MM.1S (cell line): ENCODE measurements around the gene FCER1A.
"Not testable (repeated sequence)": the region's sequence is repeated elsewhere in the genome, so short reads cannot be mapped to it uniquely, and the experiment has no call there.

ENCODE experiments used
- DNase-seq: peaks from one replicate; pipeline ENCODE4 v3.0.0-alpha.2; 2015
- H2AFZ ChIP-seq: fragments of 300-600 bp; sonication (generic); 2 replicates; pipeline ENCODE4 v1.6.0; 2016; ENCODE audit warnings: antibody characterized with exemption, low read length
- H3F3A ChIP-seq: fragments of 300-600 bp; sonication (generic); 2 replicates; pipeline ENCODE4 v1.6.1; 2016; ENCODE audit warnings: mild to moderate bottlenecking, antibody characterized with exemption, low read length, moderate library complexity, mixed read lengths; ENCODE audit not compliant: insufficient read depth
- H3K27ac ChIP-seq: fragments of 300-600 bp; sonication (generic); 2 replicates; pipeline ENCODE4 v1.5.1; 2016; ENCODE audit warnings: mild to moderate bottlenecking, low read length
- H3K27me3 ChIP-seq: fragments of 300-600 bp; sonication (generic); replicated peaks from 2 replicates; pipeline ENCODE4 v1.6.0; 2016; ENCODE audit warnings: low read length; ENCODE audit not compliant: insufficient read depth
- H3K36me3 ChIP-seq: fragments of 300-600 bp; sonication (generic); replicated peaks from 2 replicates; pipeline ENCODE4 v1.6.1; 2016; ENCODE audit warnings: mild to moderate bottlenecking, low read length, mixed read lengths; ENCODE audit not compliant: insufficient read depth
- H3K4me1 ChIP-seq: fragments of 300-600 bp; sonication (generic); 2 replicates; pipeline ENCODE4 v1.6.1; 2016; ENCODE audit warnings: low read length, mixed read lengths
- H3K4me2 ChIP-seq: fragments of 300-600 bp; sonication (generic); 2 replicates; pipeline ENCODE4 v1.6.0; 2016; ENCODE audit warnings: low read depth, low read length
- H3K4me3 ChIP-seq: fragments of 300-600 bp; sonication (generic); 2 replicates; pipeline ENCODE4 v1.5.1; 2016; ENCODE audit warnings: low read length, mixed read lengths
- H3K79me2 ChIP-seq: fragments of 300-600 bp; sonication (generic); 2 replicates; pipeline ENCODE4 v1.6.1; 2016; ENCODE audit warnings: mixed run types, low read length, mixed read lengths
- H3K9ac ChIP-seq: fragments of 300-600 bp; sonication (generic); 2 replicates; pipeline ENCODE4 v1.6.1; 2016; ENCODE audit warnings: low read length, mixed read lengths
- H3K9me2 ChIP-seq: fragments of 300-600 bp; sonication (generic); replicated peaks from 2 replicates; pipeline ENCODE4 v1.6.1; 2016; ENCODE audit warnings: mild to moderate bottlenecking, low read length, mixed read lengths; ENCODE audit not compliant: insufficient read depth
- H3K9me3 ChIP-seq: fragments of 300-600 bp; sonication (generic); replicated peaks from 2 replicates; pipeline ENCODE4 v1.6.1; 2016; ENCODE audit warnings: mild to moderate bottlenecking, low read length, mixed read lengths; ENCODE audit not compliant: insufficient read depth
- H4K20me1 ChIP-seq: fragments of 300-600 bp; sonication (generic); 2 replicates; pipeline ENCODE4 v1.6.1; 2016; ENCODE audit warnings: mild to moderate bottlenecking, low read length, moderate library complexity, mixed read lengths; ENCODE audit not compliant: insufficient read depth
- EZH2phosphoT487 ChIP-seq: fragments of 300-600 bp; sonication (generic); IDR thresholded peaks from 2 replicates; pipeline ENCODE4 v1.6.1; 2018; ENCODE audit warnings: antibody characterized with exemption, low read length
- TF ChIP-seq, protein P1 (sequence below): fragments of 300-600 bp; sonication (generic); IDR thresholded peaks from 2 replicates; pipeline ENCODE4 v1.5.1; 2016; ENCODE audit warnings: antibody characterized with exemption, low read length, mixed read lengths

FCER1A gene

DNA sequence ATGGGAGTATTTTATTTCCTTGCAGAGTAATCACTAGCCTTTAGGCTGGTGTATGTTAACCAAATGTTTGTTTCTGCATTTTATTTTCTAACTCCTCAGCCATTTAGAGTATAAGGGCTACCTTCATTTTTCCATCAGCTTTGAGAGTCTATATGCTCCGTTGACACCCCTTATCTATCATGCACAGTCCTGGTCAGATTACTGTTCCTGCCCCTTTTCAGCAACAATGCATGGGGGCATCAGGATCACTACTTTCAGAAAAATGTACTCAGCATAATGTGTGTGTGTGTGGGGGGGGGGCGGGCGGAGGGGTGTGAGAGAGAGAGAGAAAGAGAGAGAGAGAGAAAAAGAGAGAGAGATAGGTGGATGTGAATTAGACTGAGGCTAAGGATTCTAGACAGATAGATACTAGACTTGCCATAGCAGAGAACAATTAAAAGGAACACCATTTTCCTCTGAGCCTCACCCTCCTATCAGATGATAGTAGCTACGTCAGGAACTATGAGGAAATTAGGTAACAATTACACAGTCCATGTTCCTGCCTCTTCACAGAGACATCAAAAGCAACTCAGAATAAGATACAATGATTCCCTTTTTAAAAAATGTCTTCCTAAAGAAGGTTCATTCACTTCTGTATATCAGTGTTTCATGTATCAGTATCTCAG is 40.8 kb downstream of the FCER1A start:
- Histone ChIP-seq H3K9me3 (no peaks in the 10 kb centered on the region), H3K4me3 (no peak overlapping the region), H3K9ac (no peak overlapping the region), H4K20me1 (no peaks in the 10 kb centered on the region), H3K4me2 (no peak overlapping the region), H2AFZ (no peak overlapping the region), H3F3A (no peaks in the 10 kb centered on the region), H3K79me2 (no peaks in the 10 kb centered on the region), H3K27me3 (no peaks in the 10 kb centered on the region), H3K27ac (no peak overlapping the region), H3K9me2 (no peaks in the 10 kb centered on the region), H3K36me3 (no peaks in the 10 kb centered on the region), H3K4me1 (no peaks in the 10 kb centered on the region)
- TF ChIP-seq, protein P1, sequence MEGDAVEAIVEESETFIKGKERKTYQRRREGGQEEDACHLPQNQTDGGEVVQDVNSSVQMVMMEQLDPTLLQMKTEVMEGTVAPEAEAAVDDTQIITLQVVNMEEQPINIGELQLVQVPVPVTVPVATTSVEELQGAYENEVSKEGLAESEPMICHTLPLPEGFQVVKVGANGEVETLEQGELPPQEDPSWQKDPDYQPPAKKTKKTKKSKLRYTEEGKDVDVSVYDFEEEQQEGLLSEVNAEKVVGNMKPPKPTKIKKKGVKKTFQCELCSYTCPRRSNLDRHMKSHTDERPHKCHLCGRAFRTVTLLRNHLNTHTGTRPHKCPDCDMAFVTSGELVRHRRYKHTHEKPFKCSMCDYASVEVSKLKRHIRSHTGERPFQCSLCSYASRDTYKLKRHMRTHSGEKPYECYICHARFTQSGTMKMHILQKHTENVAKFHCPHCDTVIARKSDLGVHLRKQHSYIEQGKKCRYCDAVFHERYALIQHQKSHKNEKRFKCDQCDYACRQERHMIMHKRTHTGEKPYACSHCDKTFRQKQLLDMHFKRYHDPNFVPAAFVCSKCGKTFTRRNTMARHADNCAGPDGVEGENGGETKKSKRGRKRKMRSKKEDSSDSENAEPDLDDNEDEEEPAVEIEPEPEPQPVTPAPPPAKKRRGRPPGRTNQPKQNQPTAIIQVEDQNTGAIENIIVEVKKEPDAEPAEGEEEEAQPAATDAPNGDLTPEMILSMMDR = no peak
- no peak for TF ChIP-seq EZH2phosphoT487
- DNase-seq = no peak

DNA sequence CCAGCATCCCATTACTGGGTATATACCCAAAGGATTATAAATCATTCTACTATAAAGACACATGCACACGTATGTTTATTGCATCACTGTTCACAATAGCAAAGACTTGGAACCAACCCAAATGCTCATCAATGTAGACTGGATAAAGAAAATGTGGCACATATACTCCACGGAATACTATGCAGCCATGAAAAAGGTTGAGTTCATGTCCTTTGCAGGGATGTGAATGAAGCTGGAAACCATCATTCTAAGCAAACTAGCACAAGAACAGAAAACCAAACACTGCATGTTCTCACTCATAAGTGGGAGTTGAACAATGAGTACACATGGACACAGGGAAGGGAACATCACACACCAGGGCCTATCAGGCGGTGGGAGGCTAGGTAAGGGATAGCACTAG is 47.2 kb downstream of the FCER1A start:
- not testable (repeated sequence) for H4K20me1 ChIP-seq, H3K9me3 ChIP-seq, H3K4me3 ChIP-seq, H2AFZ ChIP-seq, H3F3A ChIP-seq, H3K36me3 ChIP-seq, H3K79me2 ChIP-seq, H3K4me1 ChIP-seq, H3K27me3 ChIP-seq, H3K4me2 ChIP-seq, H3K27ac ChIP-seq, DNase-seq, H3K9me2 ChIP-seq, H3K9ac ChIP-seq

DNA sequence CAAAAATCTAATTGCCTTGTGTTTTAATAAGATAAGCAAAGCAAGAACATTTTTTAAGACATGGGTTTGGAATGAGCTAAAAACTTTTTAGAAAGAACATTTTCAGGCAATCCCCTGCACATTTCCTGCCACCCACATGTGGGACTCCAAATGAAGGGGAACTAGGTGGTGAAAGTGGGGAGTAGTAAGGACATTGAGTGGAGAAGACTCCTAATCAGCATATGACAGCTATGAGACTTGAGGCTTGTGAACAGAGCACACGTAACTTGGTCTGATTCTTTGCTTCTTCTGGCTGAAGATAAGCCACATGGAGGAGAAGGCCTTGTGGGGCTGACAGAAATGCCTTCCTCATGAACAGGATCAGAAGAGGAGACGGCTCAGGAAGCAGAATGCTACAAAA is 50.3 kb downstream of the FCER1A start:
- Histone ChIP-seq H3K9me2 (no peaks in the 10 kb centered on the region), H3K4me2 (no peak overlapping the region), H3F3A (no peaks in the 10 kb centered on the region), H3K79me2 (no peaks in the 10 kb centered on the region), H3K27me3 (no peaks in the 10 kb centered on the region), H3K4me3 (no peak overlapping the region), H3K27ac (no peak overlapping the region), H3K9me3 (no peaks in the 10 kb centered on the region), H3K36me3 (no peaks in the 10 kb centered on the region), H2AFZ (no peak overlapping the region), H3K9ac (no peak overlapping the region), H3K4me1 (no peaks in the 10 kb centered on the region), H4K20me1 (no peaks in the 10 kb centered on the region)
- no peak for DNase-seq
- TF ChIP-seq, protein P1 = no peak
- no peak for TF ChIP-seq EZH2phosphoT487
